Stomach (tissue), 9 donors: ENCODE results near the gene SLC35B4. TPM values are rescaled to one million over a fixed set of nuclear protein-coding genes. Genes with fewer than 3 reads are reported as not detected.

Source experiments
- DNase-seq, 2 donors: peaks; one replicate each; pipeline versions ENCODE4 v3.0.0 to v3.0.0-alpha.2; 2013 to 2019
- H3K27ac ChIP-seq, 5 donors: fragments of 200-600 bp in 4 of 5; sonication (generic) in 4 of 5; one replicate each; pipeline ENCODE4 v1.5.1; 2013 to 2019; ENCODE audit warnings: mild to moderate bottlenecking in 1 of 5, moderate library complexity in 1 of 5
- H3K27me3 ChIP-seq, 3 donors: fragments of 200-600 bp; sonication (generic); one replicate each; pipeline ENCODE4 v1.5.1; 2017 to 2019; ENCODE audit warnings: mixed run types in 1 of 3
- H3K36me3 ChIP-seq, 4 donors: fragments of 200-600 bp; sonication (generic); 1 replicate in 3 of 4; 2 replicates in 1 of 4; pipeline ENCODE4 v1.5.1; 2016 to 2019
- H3K4me1 ChIP-seq, 4 donors: fragments of 200-600 bp; sonication (generic); one replicate each; pipeline ENCODE4 v1.5.1; 2016 to 2019
- H3K4me3 ChIP-seq, 4 donors: fragments of 200-600 bp; sonication (generic) in 3 of 4; one replicate each; pipeline ENCODE4 v1.5.1; 2016 to 2019; ENCODE audit warnings: mild to moderate bottlenecking in 1 of 4
- H3K9me3 ChIP-seq, 4 donors: fragments of 200-600 bp; sonication (generic); one replicate each; pipeline ENCODE4 v1.5.1; 2016 to 2019
- CTCF ChIP-seq, 7 experiments: fragments of 450-650 bp in 4 of 7; fragments of 200-600 bp in 3 of 7; sonication (generic) in 3 of 7; IDR thresholded peaks; one replicate each; pipeline ENCODE4 v1.5.1; 2016 to 2019; ENCODE audit warnings: antibody characterized with exemption in 7 of 7, control low read depth in 2 of 7, mild to moderate bottlenecking in 1 of 7
- EP300 ChIP-seq: sonication (generic); formaldehyde crosslinking; IDR thresholded peaks from one replicate; pipeline ENCODE4 v1.6.1; 2017; ENCODE audit warnings: antibody characterized with exemption
- POLR2A ChIP-seq, 4 donors: fragments of 450-650 bp; IDR thresholded peaks; one replicate each; pipeline ENCODE4 v1.6.1; 2016; ENCODE audit warnings: antibody characterized with exemption in 4 of 4, control low read depth in 2 of 4, mild to moderate bottlenecking in 1 of 4, moderate library complexity in 1 of 4
- POLR2AphosphoS5 ChIP-seq, 3 donors: sonication (generic); formaldehyde crosslinking; IDR thresholded peaks; one replicate each; pipeline ENCODE4 v1.6.1; 2016; ENCODE audit warnings: antibody characterized with exemption in 3 of 3
- WGBS, 5 donors: extraction: QIAGEN DNeasy Blood & Tissue Kit in 3 of 5; methylation state at CpG; one replicate each; pipeline versions ENCODE4 v1.1.5 to v1.1.7; 2013 to 2018; 5-methylcytosine and 5-hydroxymethylcytosine counted together
- intact Hi-C: fragments of 100-400 bp; cut with DNase I; formaldehyde crosslinking; loops from one replicate; pipeline ENCODE4 v1.15.1; 2023; ENCODE audit warnings: low total_unique reads
- polyA plus RNA-seq, 3 donors: library from polyadenylated mRNA; stranded (reverse); fragments of 200-250 nt; gene quantifications; one replicate each; pipeline ENCODE4 v1.2.3, GENCODE V29; 2013
- total RNA-seq, 5 donors: library from RNA; depleted of rRNA; stranded (reverse); fragments of >200 nt; gene quantifications; one replicate each; pipeline versions ENCODE4 v1.1.0 to v1.2.3, GENCODE V29; 2014 to 2016
- donor health status: healthy with polysubstance abuse.
- donor health status: Bipolar disorder and iron deficiency.
- donor health status: healthy.

The SLC35B4 gene
- total and polyA plus RNA-seq, 8 donors, result 1.9 to 13.0 (median 3.4) TPM

- no peak overlapping the region for H3K4me3 ChIP-seq
- H3K27ac ChIP-seq, result no peak overlapping the region
- 41 to 50% (median 45%) methylated on average over 6 of the region's 6 CpGs for WGBS, 5 donors
- H3K36me3 ChIP-seq, result no peaks in the 10 kb centered on the region
- peaks cover 0 to under 1% (median 0%) of the 10 kb centered on the region in 4 donors for H3K4me1 ChIP-seq
- intact Hi-C loops, result no loop called here
- no peaks in the 10 kb centered on the region for H3K9me3 ChIP-seq
- H3K27me3 ChIP-seq, result peaks cover 0 to 17% (median 0%) of the 10 kb centered on the region in 3 donors
- DNase-seq, result no peak
- no peak for TF ChIP-seq POLR2AphosphoS5 (IDR thresholded peaks at IDR 0.05)
- no peak for TF ChIP-seq POLR2A (IDR thresholded peaks at IDR 0.05)
- TF ChIP-seq CTCF (IDR thresholded peaks at IDR 0.05), result no peak
- no peak for TF ChIP-seq EP300
Observed at GRCh38 chr7:134284011-134284410, 32.7 kb downstream of the SLC35B4 start.

GRCh38 chr7:134280508-134280907 lies 36.2 kb downstream of the SLC35B4 start:
- intact Hi-C loops, result no loop called here
- no peaks in the 10 kb centered on the region for H3K9me3 ChIP-seq
- H3K36me3 ChIP-seq, result no peaks in the 10 kb centered on the region
- H3K4me3 ChIP-seq, result no peak overlapping the region
- H3K27ac ChIP-seq, result no peak overlapping the region
- no peak for DNase-seq
- WGBS, 5 donors, result 77 to 94% (median 89%) methylated on average over 2 of the region's 2 CpGs
- peaks cover 0 to 17% (median 0%) of the 10 kb centered on the region in 3 donors for H3K27me3 ChIP-seq
- no peaks in the 10 kb centered on the region for H3K4me1 ChIP-seq
- TF ChIP-seq EP300 (no peak), CTCF (IDR thresholded peaks at IDR 0.05) (no peak), POLR2A (IDR thresholded peaks at IDR 0.05) (no peak), POLR2AphosphoS5 (IDR thresholded peaks at IDR 0.05) (no peak)

- no peak for DNase-seq
- Histone ChIP-seq H3K27me3 (peaks cover 0 to 17% (median 0%) of the 10 kb centered on the region in 3 donors), H3K4me1 (no peaks in the 10 kb centered on the region), H3K9me3 (no peaks in the 10 kb centered on the region), H3K36me3 (no peaks in the 10 kb centered on the region), H3K27ac (no peak overlapping the region), H3K4me3 (no peak overlapping the region)
- intact Hi-C loops, result no loop called here
- TF ChIP-seq POLR2AphosphoS5 (IDR thresholded peaks at IDR 0.05), result no peak
Observed at GRCh38 chr7:134279898-134280297, 36.8 kb downstream of the SLC35B4 start.

- no peaks in the 10 kb centered on the region for H3K4me1 ChIP-seq
- DNase-seq, result no peak
- H3K27me3 ChIP-seq, result peaks cover 0 to 17% (median 0%) of the 10 kb centered on the region in 3 donors
- no peaks in the 10 kb centered on the region for H3K36me3 ChIP-seq
- no peaks in the 10 kb centered on the region for H3K9me3 ChIP-seq
- intact Hi-C loops, result no loop called here
- no peak overlapping the region for H3K4me3 ChIP-seq
- whole genome bisulfite sequencing, 5 donors, result 80 to 90% (median 84%) methylated on average over 3 of the region's 3 CpGs
- no peak overlapping the region for H3K27ac ChIP-seq
- TF ChIP-seq EP300, result no peak
- TF ChIP-seq POLR2AphosphoS5 (IDR thresholded peaks at IDR 0.05), result no peak
- TF ChIP-seq POLR2A (IDR thresholded peaks at IDR 0.05), result no peak
- TF ChIP-seq CTCF (IDR thresholded peaks at IDR 0.05), result no peak
Observed at GRCh38 chr7:134279336-134279735, 37.4 kb downstream of the SLC35B4 start.

GRCh38 chr7:134278502-134279153 lies 38.1 kb downstream of the SLC35B4 start:
- no peaks in the 10 kb centered on the region for H3K36me3 ChIP-seq
- H3K9me3 ChIP-seq, result no peaks in the 10 kb centered on the region
- H3K27ac ChIP-seq, result no peak overlapping the region
- no peak for TF ChIP-seq POLR2A (IDR thresholded peaks at IDR 0.05)
- no peak for TF ChIP-seq CTCF (IDR thresholded peaks at IDR 0.05)
- TF ChIP-seq EP300, result no peak
- no peak for TF ChIP-seq POLR2AphosphoS5 (IDR thresholded peaks at IDR 0.05)
- no peak for DNase-seq
- no peaks in the 10 kb centered on the region for H3K4me1 ChIP-seq
- H3K27me3 ChIP-seq, result peaks cover 0 to 15% (median 0%) of the 10 kb centered on the region in 3 donors
- intact Hi-C loops, result no loop called here
- H3K4me3 ChIP-seq, result no peak overlapping the region
- WGBS, 5 donors, result 50 to 64% (median 60%) methylated on average over 7 of the region's 7 CpGs
